ENCODE results near the gene JPH3. TPM values are rescaled to one million over a fixed set of nuclear protein-coding genes. Genes with fewer than 3 reads are reported as not detected.

JPH3 gene
- polyA plus RNA-seq, 3 donors, result not detected

GRCh38 chr16:87671221-87671620 lies 68.9 kb downstream of the JPH3 start:
- Mint-ChIP-seq H3K4me1 (peaks cover 11% of the 10 kb centered on the region), H3K36me3 (no peaks in the 10 kb centered on the region), H3K27me3 (ENCODE audit: low read depth in 3 of 3) (peaks cover 2 to 3% (median 2%) of the 10 kb centered on the region in 3 donors), H3K27ac (no peak overlapping the region), H3K4me3 (no peak overlapping the region), H3K9me3 (no peaks in the 10 kb centered on the region)
- Histone ChIP-seq H3K9ac (ENCODE audit: insufficient read depth, low read length, poor library complexity, severe bottlenecking) (no peak overlapping the region), H2AFZ (ENCODE audit: insufficient read depth, low read depth, low read length, poor library complexity, severe bottlenecking) (no peak overlapping the region), H4K20me1 (ENCODE audit: insufficient read depth, low read length) (no peaks in the 10 kb centered on the region), H3K9me3 (replicated peaks in 1 of 2; ENCODE audit: control insufficient read depth in 1 of 2, insufficient read depth in 1 of 2, low read length in 2 of 2) (no peaks in the 10 kb centered on the region), H3K4me2 (replicated peaks; ENCODE audit: extremely low read depth, low read length, poor library complexity, severe bottlenecking) (no peak overlapping the region), H3K27ac (ENCODE audit: low read depth in 1 of 2, low read length in 2 of 2) (no peak overlapping the region), H3K4me1 (ENCODE audit: control insufficient read depth in 1 of 2, insufficient read depth in 2 of 2, low read length in 2 of 2) (peaks cover 0 to 7% of the 10 kb centered on the region in 2 donors), H3K36me3 (replicated peaks in 1 of 2; ENCODE audit: control insufficient read depth in 1 of 2, insufficient read depth in 2 of 2, low read length in 2 of 2) (no peaks in the 10 kb centered on the region), H3K27me3 (ENCODE audit: control insufficient read depth in 2 of 2, insufficient read depth in 2 of 2, low read length in 2 of 2) (no peaks in the 10 kb centered on the region), H3K4me3 (replicated peaks in 1 of 3; ENCODE audit: low read depth in 2 of 3, low read length in 3 of 3) (no peak overlapping the region), H3K79me2 (ENCODE audit: insufficient read depth, low read length) (no peaks in the 10 kb centered on the region)
- no peak for DNase-seq
- intact Hi-C loops (cut with micrococcal nuclease), result no loop called here
- no peak for TF ChIP-seq CTCF (IDR thresholded peaks at IDR 0.05)
- WGBS (ENCODE audit: insufficient coverage), result 95% methylated on average over 13 of the region's 13 CpGs

GRCh38 chr16:87671715-87672270 lies 69.5 kb downstream of the JPH3 start:
- peaks cover 2 to 3% (median 3%) of the 10 kb centered on the region in 3 donors for H3K27me3 Mint-ChIP-seq (ENCODE audit: low read depth in 3 of 3)
- no peak overlapping the region for H3K4me3 ChIP-seq (replicated peaks in 1 of 3; ENCODE audit: low read depth in 2 of 3, low read length in 3 of 3)
- no peaks in the 10 kb centered on the region for H3K79me2 ChIP-seq (ENCODE audit: insufficient read depth, low read length)
- H3K9me3 ChIP-seq (replicated peaks in 1 of 2; ENCODE audit: control insufficient read depth in 1 of 2, insufficient read depth in 1 of 2, low read length in 2 of 2), result no peaks in the 10 kb centered on the region
- peaks cover 11% of the 10 kb centered on the region for H3K4me1 Mint-ChIP-seq
- H2AFZ ChIP-seq (ENCODE audit: insufficient read depth, low read depth, low read length, poor library complexity, severe bottlenecking), result no peak overlapping the region
- WGBS (ENCODE audit: insufficient coverage), result 86% methylated on average over 8 of the region's 20 CpGs
- no peak overlapping the region for H3K27ac ChIP-seq (ENCODE audit: low read depth in 1 of 2, low read length in 2 of 2)
- intact Hi-C loops (cut with micrococcal nuclease), result no loop called here
- no peaks in the 10 kb centered on the region for H3K9me3 Mint-ChIP-seq
- no peak overlapping the region for H3K4me3 Mint-ChIP-seq
- H3K4me2 ChIP-seq (replicated peaks; ENCODE audit: extremely low read depth, low read length, poor library complexity, severe bottlenecking), result no peak overlapping the region
- TF ChIP-seq CTCF (IDR thresholded peaks at IDR 0.05), result no peak
- no peaks in the 10 kb centered on the region for H3K27me3 ChIP-seq (ENCODE audit: control insufficient read depth in 2 of 2, insufficient read depth in 2 of 2, low read length in 2 of 2)
- no peaks in the 10 kb centered on the region for H3K36me3 Mint-ChIP-seq
- no peaks in the 10 kb centered on the region for H3K36me3 ChIP-seq (replicated peaks in 1 of 2; ENCODE audit: control insufficient read depth in 1 of 2, insufficient read depth in 2 of 2, low read length in 2 of 2)
- no peak overlapping the region for H3K27ac Mint-ChIP-seq
- H4K20me1 ChIP-seq (ENCODE audit: insufficient read depth, low read length), result no peaks in the 10 kb centered on the region
- peaks cover 0 to 7% of the 10 kb centered on the region in 2 donors for H3K4me1 ChIP-seq (ENCODE audit: control insufficient read depth in 1 of 2, insufficient read depth in 2 of 2, low read length in 2 of 2)
- DNase-seq, result no peak
- no peak overlapping the region for H3K9ac ChIP-seq (ENCODE audit: insufficient read depth, low read length, poor library complexity, severe bottlenecking)
